Frontal cortex (tissue), 4 donors: ENCODE data around the gene TBC1D22B. TPM values are rescaled to one million over a fixed set of nuclear protein-coding genes. Genes with fewer than 3 reads are reported as not detected.
A peak's percentile ranks its signal among the peaks of the same experiment; 100 is the strongest.

Experiments
- DNase-seq, 2 donors: peaks; one replicate each; pipeline ENCODE4 v3.0.0; 2012; ENCODE audit warnings: low spot score in 2 of 2
- FAIRE-seq: peaks from 2 replicates; lab custom pipeline; 2012; peaks lifted over from hg19 to GRCh38; lab: Jason Lieb, UNC
- small RNA-seq: library from RNA; depleted of rRNA; stranded (forward); fragments of <200 nt; gene quantifications from one replicate; pipeline ENCODE3, GENCODE V24; 2014
- total RNA-seq: library from RNA; depleted of rRNA; stranded (reverse); fragments of >200 nt; gene quantifications from one replicate; pipeline ENCODE4 v1.2.3, GENCODE V29; 2014
- donor health status: control.
- donor health status: control.
- donor health status: control.

The TBC1D22B gene
- total RNA-seq, 1 donor from 2014 or later, result 8.2 TPM

GRCh38 chr6:37375376-37375775 lies 117.8 kb downstream of the TBC1D22B start:
- FAIRE-seq (no peak), DNase-seq (no peak)

- FAIRE-seq (no peak), DNase-seq (no peak)
Observed at GRCh38 chr6:37376078-37376743, 118.6 kb downstream of the TBC1D22B start.

DNA sequence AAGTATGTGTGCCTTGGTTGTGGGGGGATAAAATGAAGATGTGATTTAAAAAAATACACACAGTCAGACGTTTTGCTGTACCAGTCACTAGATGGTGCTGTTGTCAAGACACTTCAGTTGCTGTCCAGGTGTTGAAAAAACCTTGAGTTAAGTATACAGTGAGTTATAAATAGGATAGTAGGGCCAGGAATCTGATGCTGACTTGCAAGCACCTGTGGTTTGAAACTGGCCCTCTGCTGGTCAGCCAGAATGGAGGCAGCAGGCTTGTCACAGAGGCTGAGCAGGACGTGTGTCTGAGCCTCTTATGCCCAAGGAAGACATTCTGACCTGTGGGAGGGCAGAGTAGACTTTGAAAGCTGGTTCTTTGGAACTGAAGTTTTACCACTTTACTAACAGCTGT lies 124.0 kb downstream of the TBC1D22B start:
- DNase-seq (peak in 1 of 2 donors; percentile 37), FAIRE-seq (no peak)

Small RNA genes within 50 kb of the gene (small RNA-seq; reads per million reads assigned to genes)
- gene AL096712.1 (not detected), gene RN7SL273P (not detected)

Other genes starting within 250 kb of the TBC1D22B start
- 20.4 TPM for gene PIM1, start 87.6 kb upstream of the TBC1D22B start, total RNA-seq
- gene TMEM217, start 372 bp downstream of the TBC1D22B start, total RNA-seq, result 1.2 TPM
- 24.1 TPM for gene RNF8, start 96.2 kb downstream of the TBC1D22B start, total RNA-seq
- 31.0 TPM for gene CMTR1, start 175.4 kb downstream of the TBC1D22B start, total RNA-seq
- 17.5 TPM for gene CCDC167, start 242.1 kb downstream of the TBC1D22B start, total RNA-seq